C4-2B (cell line): ENCODE measurements around the gene NSL1.

Experiments used
- ZFX ChIP-seq: fragments of 450-650 bp; IDR thresholded peaks from 2 replicates; pipeline ENCODE4 v1.6.1; 2017
- TF ChIP-seq, protein P1 (sequence below): fragments of 450-650 bp; conservative IDR thresholded peaks from 2 replicates; pipeline ENCODE4 v1.5.1; 2017; ENCODE audit warnings: mild to moderate bottlenecking

DNA sequence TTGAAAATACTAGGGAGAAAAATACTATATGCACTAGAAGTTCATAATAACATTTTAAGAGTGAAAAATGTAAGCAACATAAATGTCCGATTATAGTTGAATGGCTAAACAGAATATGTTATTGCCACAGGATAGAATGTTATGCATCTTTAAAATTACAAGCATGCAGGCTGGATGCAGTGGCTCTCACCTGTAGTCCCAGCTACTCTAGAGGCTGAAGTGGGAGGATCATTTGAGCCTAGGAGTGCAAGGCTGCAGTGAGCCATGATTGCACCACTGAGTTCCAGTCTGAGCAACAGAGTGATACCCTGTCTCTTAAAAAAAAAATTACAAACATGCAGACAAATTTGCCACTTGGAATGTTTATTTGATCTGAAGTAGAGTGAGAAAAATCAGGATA is 88.9 kb downstream of the NSL1 start:
- TF ChIP-seq, protein P1, sequence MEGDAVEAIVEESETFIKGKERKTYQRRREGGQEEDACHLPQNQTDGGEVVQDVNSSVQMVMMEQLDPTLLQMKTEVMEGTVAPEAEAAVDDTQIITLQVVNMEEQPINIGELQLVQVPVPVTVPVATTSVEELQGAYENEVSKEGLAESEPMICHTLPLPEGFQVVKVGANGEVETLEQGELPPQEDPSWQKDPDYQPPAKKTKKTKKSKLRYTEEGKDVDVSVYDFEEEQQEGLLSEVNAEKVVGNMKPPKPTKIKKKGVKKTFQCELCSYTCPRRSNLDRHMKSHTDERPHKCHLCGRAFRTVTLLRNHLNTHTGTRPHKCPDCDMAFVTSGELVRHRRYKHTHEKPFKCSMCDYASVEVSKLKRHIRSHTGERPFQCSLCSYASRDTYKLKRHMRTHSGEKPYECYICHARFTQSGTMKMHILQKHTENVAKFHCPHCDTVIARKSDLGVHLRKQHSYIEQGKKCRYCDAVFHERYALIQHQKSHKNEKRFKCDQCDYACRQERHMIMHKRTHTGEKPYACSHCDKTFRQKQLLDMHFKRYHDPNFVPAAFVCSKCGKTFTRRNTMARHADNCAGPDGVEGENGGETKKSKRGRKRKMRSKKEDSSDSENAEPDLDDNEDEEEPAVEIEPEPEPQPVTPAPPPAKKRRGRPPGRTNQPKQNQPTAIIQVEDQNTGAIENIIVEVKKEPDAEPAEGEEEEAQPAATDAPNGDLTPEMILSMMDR, result no peak
- no peak for TF ChIP-seq ZFX
